ENCODE measurements around the gene RPS19.
"Not testable (repeated sequence)": the region's sequence is repeated elsewhere in the genome, so short reads cannot be mapped to it uniquely, and the experiment has no call there.

RPS19 gene

DNA sequence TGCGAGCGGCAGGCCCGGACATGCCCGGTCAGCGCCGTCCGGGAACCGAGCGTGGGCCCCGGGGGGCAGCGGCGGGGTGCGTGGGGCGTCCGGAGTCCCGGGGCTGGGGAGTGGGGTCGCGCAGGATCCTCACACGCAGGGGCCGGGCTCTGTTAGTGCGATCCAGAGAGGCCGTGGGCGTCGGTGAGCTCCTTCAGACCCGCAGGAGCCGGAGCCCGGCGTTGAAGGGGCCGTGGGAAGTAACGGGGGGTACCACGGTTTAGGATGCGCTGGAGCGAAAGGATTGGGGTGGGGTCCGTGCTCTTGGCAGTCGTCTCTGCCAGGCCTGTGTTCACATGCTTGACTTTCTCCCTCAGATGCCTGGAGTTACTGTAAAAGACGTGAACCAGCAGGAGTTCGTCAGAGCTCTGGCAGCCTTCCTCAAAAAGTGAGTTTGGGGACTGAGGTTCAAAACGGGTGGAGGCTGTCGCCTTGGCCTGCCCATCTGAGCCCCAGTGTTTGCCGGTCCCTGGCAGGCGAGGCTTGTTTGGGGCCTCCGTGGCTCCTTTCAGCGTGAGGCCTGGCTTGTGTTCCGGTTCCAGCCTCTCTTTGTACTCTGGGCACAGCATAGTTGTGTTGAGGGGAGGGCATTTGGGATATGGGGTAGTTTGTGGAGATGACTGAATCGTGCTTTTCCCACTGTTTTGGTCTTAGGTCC, 512 bp downstream of the RPS19 start:
- peak; percentile 7 to 29 for DNase-seq

- DNase-seq: peak; percentile 37 to 39
These were observed 1.2 kb downstream of the RPS19 start for GRCh38 chr19:41861116-41861768.

GRCh38 chr19:41861846-41862245, 1.8 kb downstream of the RPS19 start:
- DNase-seq: no peak

DNA sequence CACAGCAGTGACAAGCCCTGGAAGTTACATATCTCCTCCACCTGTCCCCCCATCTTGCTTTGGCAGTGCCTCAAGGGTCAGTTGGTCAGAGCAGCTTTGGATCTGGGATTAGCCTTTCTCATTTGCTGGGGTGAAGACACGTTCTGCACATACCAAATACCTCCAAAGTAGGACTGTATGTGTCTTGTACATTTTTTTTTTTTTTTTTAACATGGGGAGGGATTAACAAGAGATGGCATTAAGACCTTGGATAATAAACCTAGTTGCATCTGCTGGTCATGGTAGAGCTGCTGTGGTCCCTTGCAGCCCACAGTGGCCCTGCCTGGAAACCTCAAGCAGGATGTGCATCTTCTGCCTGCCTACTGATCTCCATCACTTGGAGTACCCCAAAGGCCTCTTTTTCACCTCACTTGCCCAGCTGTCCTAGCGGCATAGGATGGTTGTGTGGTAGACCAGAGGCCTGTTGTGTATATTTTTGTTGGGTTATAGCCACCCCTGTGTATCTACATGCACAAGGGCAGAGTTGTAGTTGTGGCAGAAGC, 2.5 kb downstream of the RPS19 start:
- no peak for DNase-seq

DNA sequence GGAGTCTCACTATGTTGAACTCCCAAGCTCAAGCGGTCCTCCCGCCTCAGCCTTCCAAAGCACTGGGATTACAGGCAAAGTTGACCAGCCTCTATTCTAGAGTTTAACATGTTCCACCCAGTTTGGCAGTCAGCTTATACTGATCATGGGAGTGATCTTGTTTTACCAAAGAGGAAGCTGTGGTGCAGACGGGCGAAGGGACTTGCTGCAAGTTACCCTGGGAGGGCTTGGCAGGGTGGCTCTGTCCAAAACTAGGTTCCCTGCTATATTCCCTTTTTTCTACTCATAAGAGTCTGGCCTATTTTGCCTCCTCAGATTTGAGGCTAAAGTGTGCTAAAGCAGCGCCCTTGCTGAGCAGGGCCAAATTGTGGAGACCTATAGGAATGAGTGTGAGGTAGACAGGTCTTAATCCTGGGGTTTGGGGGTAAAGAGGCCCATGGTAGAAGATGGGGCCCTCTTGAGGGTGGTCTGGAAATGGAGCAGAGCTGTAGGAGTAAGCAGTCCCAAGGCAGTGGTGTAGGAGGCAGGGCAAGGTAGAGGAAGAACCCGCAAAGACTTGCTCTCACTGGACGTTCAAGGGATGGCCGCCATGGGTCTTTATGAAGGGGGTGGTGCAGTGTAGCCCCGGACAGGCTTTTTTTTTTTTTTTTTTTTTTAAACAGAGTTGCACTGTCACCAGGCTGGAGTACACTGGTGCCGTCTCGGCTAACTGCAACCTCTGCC, 3.3 kb downstream of the RPS19 start:
- peak; percentile 72 to 77 for DNase-seq

DNA sequence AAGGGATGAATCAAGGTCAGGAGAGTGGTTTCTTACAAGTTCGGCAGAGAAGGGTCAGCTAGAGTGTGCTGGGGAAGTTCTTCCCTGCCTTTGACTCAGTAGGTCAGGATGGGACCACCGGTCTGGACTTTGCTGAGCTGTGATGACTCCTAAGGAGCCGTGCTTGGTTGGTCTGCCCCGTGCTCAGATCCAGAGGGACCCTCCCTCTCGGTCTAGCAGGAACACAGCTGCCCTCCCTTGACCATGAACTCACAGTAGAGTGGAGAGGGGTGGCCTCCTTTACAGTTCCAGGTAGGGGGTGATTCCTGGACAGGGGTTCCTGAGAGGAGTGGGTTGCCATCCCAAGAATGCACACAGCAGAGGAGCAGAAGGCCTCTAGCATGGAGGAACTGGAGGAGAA, 4.3 kb downstream of the RPS19 start:
- no peak for DNase-seq

- DNase-seq: no peak
These were observed 6.2 kb downstream of the RPS19 start for GRCh38 chr19:41866284-41866683.

DNA sequence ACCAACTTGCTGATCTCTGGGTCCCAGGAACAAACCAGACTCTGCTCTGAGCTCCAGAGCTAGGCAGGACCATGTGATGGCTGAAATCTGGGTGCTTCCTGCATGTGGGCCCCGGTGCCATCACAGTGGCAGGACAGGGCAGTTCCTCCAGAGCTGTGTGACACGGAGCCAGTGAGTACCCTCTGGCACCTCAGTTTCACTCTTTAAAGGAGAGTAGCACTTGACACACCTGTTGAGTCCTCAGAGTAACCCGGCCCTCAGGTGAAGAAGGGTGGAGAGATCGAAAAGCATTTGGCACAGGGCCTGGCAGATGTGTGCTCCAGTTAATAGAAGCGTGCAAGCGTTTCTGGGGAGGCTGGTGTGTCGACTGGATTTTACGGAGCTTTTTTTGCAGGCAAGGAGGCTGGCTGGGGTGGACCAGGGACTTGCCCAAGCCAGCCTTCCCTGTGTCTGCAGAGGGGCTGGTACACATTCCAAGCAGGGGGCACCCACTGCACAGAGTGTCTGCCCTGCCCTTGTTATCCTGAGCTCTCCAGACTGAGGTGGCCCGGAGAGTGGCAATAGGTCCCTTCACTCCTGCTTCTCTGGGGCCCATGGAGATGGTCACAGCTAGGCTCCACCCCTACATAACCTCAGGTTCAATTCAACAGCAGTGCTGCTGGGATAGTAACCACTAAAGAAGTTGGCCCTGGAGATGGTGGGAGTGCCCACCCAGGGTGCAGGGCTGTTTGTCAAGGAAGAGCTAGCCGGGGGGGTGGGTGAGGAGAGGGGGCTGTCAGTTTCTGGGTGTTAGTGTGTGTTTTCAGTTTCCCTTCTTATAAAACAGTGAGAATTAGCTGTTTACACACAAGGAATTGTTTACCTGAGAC, 8.3 kb downstream of the RPS19 start:
- DNase-seq: no peak

DNA sequence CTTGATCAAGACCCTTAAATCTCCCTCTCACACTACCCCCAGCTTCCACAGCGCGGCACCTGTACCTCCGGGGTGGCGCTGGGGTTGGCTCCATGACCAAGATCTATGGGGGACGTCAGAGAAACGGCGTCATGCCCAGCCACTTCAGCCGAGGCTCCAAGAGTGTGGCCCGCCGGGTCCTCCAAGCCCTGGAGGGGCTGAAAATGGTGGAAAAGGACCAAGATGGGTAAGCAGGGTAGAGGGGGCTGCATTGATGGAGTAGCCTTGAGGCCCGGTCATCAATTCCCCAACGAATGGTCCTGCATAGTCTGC, 8.9 kb downstream of the RPS19 start:
- no peak for DNase-seq

GRCh38 chr19:41869374-41869955, 9.4 kb downstream of the RPS19 start:
- DNase-seq: no peak

DNA sequence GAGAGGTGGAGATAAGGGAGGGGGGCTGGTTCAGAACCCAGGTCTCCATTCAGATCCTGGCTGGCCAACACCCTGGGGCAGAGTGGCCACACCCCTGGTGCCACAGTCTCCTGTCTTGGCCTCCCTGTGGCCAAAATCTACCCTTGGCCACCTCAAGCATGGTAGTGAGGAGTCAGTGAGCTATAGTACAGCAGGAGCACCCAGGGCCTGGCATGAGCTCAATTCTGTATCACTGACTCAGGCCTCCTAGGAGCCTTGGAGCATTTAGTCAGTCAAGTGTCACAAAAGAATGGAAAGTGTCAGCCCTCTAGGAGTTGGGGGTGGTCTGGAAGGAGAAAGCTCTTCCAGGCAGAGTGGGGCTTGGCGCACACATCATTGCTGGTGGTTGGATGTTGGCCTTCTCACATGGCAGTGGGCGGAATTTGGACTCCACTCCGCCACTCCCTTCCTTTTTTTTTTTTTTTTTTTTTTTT, 10.4 kb downstream of the RPS19 start:
- peak; percentile 8 to 81 for DNase-seq

GRCh38 chr19:41871573-41872383, 11.7 kb downstream of the RPS19 start:
- peak; percentile 77 to 89 for DNase-seq

DNA sequence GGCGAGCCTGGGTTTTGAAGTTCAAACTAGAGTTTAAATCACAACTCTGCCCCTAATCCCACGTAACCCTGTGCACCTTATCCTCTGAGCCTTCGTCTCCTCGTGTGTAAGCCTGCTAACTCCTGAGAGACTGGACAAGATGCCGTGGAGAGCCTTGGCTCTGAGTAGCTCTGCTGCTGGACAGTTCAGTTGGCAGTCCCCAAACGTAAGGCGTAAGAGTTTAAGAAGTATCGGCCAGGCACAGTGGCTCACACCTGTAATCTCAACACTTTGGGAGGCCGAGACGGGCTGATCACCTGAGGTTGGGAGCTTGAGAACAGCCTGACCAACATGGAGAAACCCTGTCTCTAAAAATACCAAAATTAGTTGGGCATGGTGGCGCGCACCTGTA, 12.3 kb downstream of the RPS19 start:
- DNase-seq: no peak

DNA sequence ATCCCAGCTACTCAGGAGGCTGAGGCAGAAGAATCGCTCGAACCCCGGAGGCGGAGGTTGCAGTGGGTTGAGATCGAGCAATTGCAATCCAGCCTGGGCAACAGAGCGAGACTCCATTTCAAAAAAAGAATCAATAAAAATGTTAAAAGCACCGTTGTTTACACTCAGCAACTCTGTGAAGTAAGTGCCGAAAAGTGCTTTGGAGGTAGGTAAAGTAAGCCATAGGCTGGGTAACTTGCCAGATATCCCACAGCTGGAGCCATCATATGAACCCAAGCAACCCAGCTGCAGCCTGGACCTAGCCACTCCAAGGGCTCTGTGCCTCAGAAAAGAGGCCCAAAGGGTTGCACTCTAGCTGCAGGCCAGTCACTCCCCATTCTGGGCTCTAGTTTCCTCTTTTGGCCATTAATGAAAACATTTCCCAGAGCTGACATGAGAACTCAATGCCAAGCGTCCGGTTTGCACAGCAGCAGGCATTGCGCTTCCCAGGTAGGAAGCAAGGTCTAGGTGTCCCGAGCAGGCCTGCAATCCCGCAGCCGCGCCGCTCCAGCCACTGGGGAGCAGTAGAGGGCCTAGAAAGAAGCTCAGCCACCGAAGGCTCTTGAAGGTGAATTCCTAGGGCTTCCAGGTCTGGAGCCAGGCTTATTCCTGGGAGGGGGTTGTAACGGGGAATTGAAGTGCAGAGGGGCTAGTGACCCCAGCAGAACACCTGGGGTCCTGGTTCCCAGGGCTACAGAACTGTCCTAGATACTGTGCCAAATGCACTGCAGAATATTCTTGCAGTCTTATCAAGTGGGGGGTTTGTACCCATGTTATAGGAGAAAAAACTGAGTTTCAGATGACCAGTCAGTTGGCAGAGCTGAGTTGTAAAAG, 13.0 kb downstream of the RPS19 start:
- peak; percentile 27 to 56 for DNase-seq

- DNase-seq: not testable (repeated sequence)
These were observed 15.9 kb downstream of the RPS19 start for GRCh38 chr19:41875973-41876372.

- peak; percentile 55 to 71 for DNase-seq
These were observed 17.1 kb downstream of the RPS19 start, which contains the start of gene CD79A for GRCh38 chr19:41876847-41877832. CD79A (plus strand) TSS chr19:41877279; CDS start chr19:41877305, 26 bp downstream.

GRCh38 chr19:41877916-41878905, 18.2 kb downstream of the RPS19 start:
- DNase-seq: peak; percentile 30 to 81
